IPS-20b (cell line): ENCODE results near the gene NOL4L.
A peak's percentile ranks its signal among the peaks of the same experiment; 100 is the strongest.

Experiments
- H3K27ac ChIP-seq: one replicate; pipeline ENCODE4 v1.5.1; 2013; ENCODE audit warnings: low read length
- H3K27me3 ChIP-seq: 2 replicates; pipeline ENCODE4 v1.6.1; 2013; ENCODE audit warnings: mild to moderate bottlenecking, low read length, inconsistent platforms; ENCODE audit not compliant: insufficient read depth
- H3K36me3 ChIP-seq: 2 replicates; pipeline ENCODE4 v1.6.1; 2013; ENCODE audit warnings: low read depth, mild to moderate bottlenecking, inconsistent platforms, low read length, moderate library complexity; ENCODE audit not compliant: insufficient read depth
- H3K4me1 ChIP-seq: 2 replicates; pipeline ENCODE4 v1.6.1; 2013; ENCODE audit warnings: mild to moderate bottlenecking, control low read depth, inconsistent platforms, low read length, moderate library complexity; ENCODE audit not compliant: insufficient read depth
- H3K4me3 ChIP-seq: 2 replicates; pipeline ENCODE4 v1.5.1; 2013; ENCODE audit warnings: mild to moderate bottlenecking, low read length, inconsistent platforms
- H3K9ac ChIP-seq: 2 replicates; pipeline ENCODE4 v1.6.1; 2013; ENCODE audit warnings: low read depth, mild to moderate bottlenecking, inconsistent platforms, low read length, moderate library complexity
- H3K9me3 ChIP-seq: 2 replicates; pipeline ENCODE4 v1.6.1; 2013; ENCODE audit warnings: mild to moderate bottlenecking, low read depth, low read length, inconsistent platforms; ENCODE audit not compliant: insufficient read depth

Gene NOL4L

GRCh38 chr20:32477594-32478512, 107.3 kb downstream of the NOL4L start:
- Histone ChIP-seq H3K36me3 (peaks cover 22% of the 10 kb centered on the region; the same call in 1 of the 2 replicates), H3K27ac (no peak overlapping the region), H3K9me3 (no peaks in the 10 kb centered on the region), H3K4me3 (no peak overlapping the region), H3K4me1 (peaks cover 48% of the 10 kb centered on the region), H3K27me3 (no peaks in the 10 kb centered on the region), H3K9ac (no peak overlapping the region)

- H3K9ac ChIP-seq = no peak overlapping the region
- H3K9me3 ChIP-seq = no peaks in the 10 kb centered on the region
- H3K27me3 ChIP-seq = no peaks in the 10 kb centered on the region
- H3K36me3 ChIP-seq = peaks cover 30% of the 10 kb centered on the region; the same call in 1 of the 2 replicates
- H3K27ac ChIP-seq = no peak overlapping the region
- H3K4me1 ChIP-seq = peaks cover 47% of the 10 kb centered on the region
- no peak overlapping the region for H3K4me3 ChIP-seq
Observed at GRCh38 chr20:32476684-32477593, 108.2 kb downstream of the NOL4L start.

GRCh38 chr20:32474967-32475811, 109.9 kb downstream of the NOL4L start:
- H3K4me3 ChIP-seq = peak overlapping the region; percentile 43; the same call in 1 of the 2 replicates
- H3K27ac ChIP-seq = peak overlapping the region; percentile 86
- H3K9ac ChIP-seq = peak overlapping the region; percentile 40
- H3K27me3 ChIP-seq = no peaks in the 10 kb centered on the region
- no peaks in the 10 kb centered on the region for H3K9me3 ChIP-seq
- peaks cover 32% of the 10 kb centered on the region for H3K4me1 ChIP-seq
- peaks cover 32% of the 10 kb centered on the region; the same call in 1 of the 2 replicates for H3K36me3 ChIP-seq

- peaks cover 32% of the 10 kb centered on the region; the same call in 1 of the 2 replicates for H3K36me3 ChIP-seq
- H3K27me3 ChIP-seq = no peaks in the 10 kb centered on the region
- H3K4me1 ChIP-seq = peaks cover 29% of the 10 kb centered on the region
- no peak overlapping the region for H3K27ac ChIP-seq
- H3K4me3 ChIP-seq = no peak overlapping the region
- no peaks in the 10 kb centered on the region for H3K9me3 ChIP-seq
- H3K9ac ChIP-seq = peak overlapping the region; percentile 40; the same call in 1 of the 2 replicates
Observed at GRCh38 chr20:32474717-32474966, 110.5 kb downstream of the NOL4L start.

DNA sequence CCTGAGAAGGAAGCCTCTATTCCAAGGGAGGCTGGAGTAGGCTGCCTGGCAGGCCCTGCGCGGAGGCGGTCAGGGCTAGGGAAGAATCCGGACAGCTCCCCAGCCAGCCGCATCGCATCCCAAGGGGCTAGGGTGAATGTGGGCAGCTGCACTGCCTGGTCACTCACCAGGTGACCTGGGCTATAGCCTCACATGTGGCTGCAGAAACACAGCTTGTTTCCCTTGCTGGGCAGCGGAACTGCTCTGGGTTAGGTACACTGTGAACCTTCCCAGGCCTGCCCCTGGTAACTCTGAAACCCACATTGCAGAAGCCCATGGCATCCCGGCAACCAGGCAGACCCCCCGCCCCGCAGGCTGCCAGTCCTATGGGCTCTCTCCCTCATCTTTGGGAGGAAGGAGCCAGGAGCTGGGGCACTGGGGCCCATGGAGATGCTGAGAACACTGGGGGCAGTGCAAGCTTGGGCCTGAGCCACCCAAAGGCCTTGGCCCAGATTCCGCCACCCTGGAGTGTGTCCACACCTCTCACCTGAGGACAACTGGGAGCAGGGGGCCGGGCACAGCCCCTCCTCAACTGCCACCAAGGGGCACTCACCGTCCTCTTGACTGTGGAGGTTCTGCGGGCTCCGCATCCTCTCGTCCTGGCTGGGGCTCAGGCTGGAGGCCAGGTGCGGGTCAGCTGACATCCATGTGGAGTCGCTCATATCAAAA, 111.0 kb downstream of the NOL4L start:
- peak overlapping the region; percentile 40; the same call in 1 of the 2 replicates for H3K9ac ChIP-seq
- H3K27ac ChIP-seq = no peak overlapping the region
- H3K4me1 ChIP-seq = peaks cover 30% of the 10 kb centered on the region
- no peaks in the 10 kb centered on the region for H3K27me3 ChIP-seq
- H3K9me3 ChIP-seq = no peaks in the 10 kb centered on the region
- peaks cover 32% of the 10 kb centered on the region; the same call in 1 of the 2 replicates for H3K36me3 ChIP-seq
- H3K4me3 ChIP-seq = no peak overlapping the region

- Histone ChIP-seq H3K4me3 (no peak overlapping the region), H3K9me3 (no peaks in the 10 kb centered on the region), H3K9ac (peak overlapping the region; percentile 21; the same call in 1 of the 2 replicates), H3K27ac (no peak overlapping the region), H3K27me3 (no peaks in the 10 kb centered on the region), H3K4me1 (peaks cover 30% of the 10 kb centered on the region), H3K36me3 (peaks cover 32% of the 10 kb centered on the region; the same call in 1 of the 2 replicates)
Observed at GRCh38 chr20:32473231-32474008, 111.7 kb downstream of the NOL4L start.

- peaks cover 32% of the 10 kb centered on the region; the same call in 1 of the 2 replicates for H3K36me3 ChIP-seq
- H3K4me1 ChIP-seq = peaks cover 30% of the 10 kb centered on the region
- no peak overlapping the region for H3K9ac ChIP-seq
- H3K27ac ChIP-seq = no peak overlapping the region
- no peaks in the 10 kb centered on the region for H3K9me3 ChIP-seq
- H3K4me3 ChIP-seq = no peak overlapping the region
- H3K27me3 ChIP-seq = no peaks in the 10 kb centered on the region
Observed at GRCh38 chr20:32472581-32473207, 112.4 kb downstream of the NOL4L start.

- Histone ChIP-seq H3K9me3 (no peaks in the 10 kb centered on the region), H3K4me3 (no peak overlapping the region), H3K9ac (peak overlapping the region; percentile 21; the same call in 1 of the 2 replicates), H3K27ac (no peak overlapping the region), H3K4me1 (peaks cover 17% of the 10 kb centered on the region; the same call in 1 of the 2 replicates), H3K36me3 (peaks cover 32% of the 10 kb centered on the region; the same call in 1 of the 2 replicates), H3K27me3 (no peaks in the 10 kb centered on the region)
Observed at GRCh38 chr20:32470940-32471339, 114.2 kb downstream of the NOL4L start.

DNA sequence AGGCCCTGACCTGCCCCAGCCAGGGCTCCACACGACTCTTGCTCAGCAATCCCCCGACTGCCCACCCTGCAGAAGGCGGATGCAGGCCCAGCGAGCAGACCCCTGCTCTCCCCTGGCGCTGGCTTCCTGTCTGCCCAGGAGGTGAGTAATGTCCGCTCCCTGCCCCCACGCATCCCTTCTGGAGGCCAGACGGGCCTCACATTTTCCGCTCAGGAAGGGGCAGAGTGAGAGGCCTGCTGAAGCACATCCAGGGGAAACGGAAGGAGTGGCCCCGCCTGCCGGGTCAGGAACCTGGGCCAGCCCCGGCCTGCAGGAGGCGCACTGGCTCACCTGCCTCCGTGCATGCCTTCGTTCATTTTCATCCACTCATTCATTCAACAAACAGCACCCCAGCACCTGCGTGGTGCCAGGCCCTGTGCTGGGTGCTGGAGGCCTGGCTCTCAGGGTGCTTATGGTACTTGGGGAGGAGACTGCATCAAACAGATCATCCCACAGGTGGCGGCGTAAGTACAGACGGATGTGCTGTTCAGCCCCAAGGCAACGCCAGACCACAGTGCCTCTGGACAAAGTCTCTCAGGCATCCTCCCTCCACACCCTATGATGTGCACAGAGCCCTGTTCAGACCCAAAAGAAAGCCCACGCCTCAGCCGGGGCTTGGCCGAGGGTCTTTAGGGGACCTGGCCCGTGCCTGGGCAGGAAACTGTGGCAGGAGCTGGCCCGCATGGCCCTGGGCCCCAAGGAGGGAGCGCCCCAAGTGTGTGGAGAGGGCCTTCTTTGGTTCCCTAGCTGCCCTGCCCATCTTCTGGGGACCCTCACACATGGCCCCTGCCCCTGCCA, 114.9 kb downstream of the NOL4L start:
- Histone ChIP-seq H3K27ac (no peak overlapping the region), H3K4me1 (peaks cover 11% of the 10 kb centered on the region; the same call in 1 of the 2 replicates), H3K4me3 (no peak overlapping the region), H3K9ac (peak overlapping the region; percentile 21; the same call in 1 of the 2 replicates), H3K9me3 (no peaks in the 10 kb centered on the region), H3K27me3 (no peaks in the 10 kb centered on the region), H3K36me3 (peaks cover 32% of the 10 kb centered on the region; the same call in 1 of the 2 replicates)
